ENCODE measurements around the gene KIAA0825.

KIAA0825 gene

GRCh38 chr5:94249430-94249829, 369.0 kb downstream of the KIAA0825 start:
- TF ChIP-seq CTCF (IDR thresholded peaks at IDR 0.05; ENCODE audit: low read depth, low read length) (no peak), EZH2phosphoT487 (IDR thresholded peaks at IDR 0.05; ENCODE audit: low read depth) (no peak)
- no peak overlapping the region for H3K4me2 ChIP-seq (ENCODE audit: low read length)
- no peaks in the 10 kb centered on the region for H3K36me3 ChIP-seq (replicated peaks; ENCODE audit: low read depth, low read length)
- H3K9me3 ChIP-seq (ENCODE audit: insufficient read depth, low read length): no peaks in the 10 kb centered on the region
- H3K9ac ChIP-seq (ENCODE audit: low read length): no peak overlapping the region
- no peak overlapping the region for H2AFZ ChIP-seq (ENCODE audit: low read depth, low read length)
- H3K4me1 ChIP-seq (ENCODE audit: low read length): peaks cover 10% of the 10 kb centered on the region
- H3K79me2 ChIP-seq (ENCODE audit: low read length): no peaks in the 10 kb centered on the region
- H3K27me3 ChIP-seq (ENCODE audit: low read depth, low read length): no peaks in the 10 kb centered on the region
- H3K4me3 ChIP-seq (ENCODE audit: low read length): no peak overlapping the region
- H3K27ac ChIP-seq (ENCODE audit: low read length): no peak overlapping the region
- no peaks in the 10 kb centered on the region for H4K20me1 ChIP-seq (ENCODE audit: insufficient read depth, low read length)

- H2AFZ ChIP-seq (ENCODE audit: low read depth, low read length): no peak overlapping the region
- H3K36me3 ChIP-seq (replicated peaks; ENCODE audit: low read depth, low read length): no peaks in the 10 kb centered on the region
These were observed 370.1 kb downstream of the KIAA0825 start for GRCh38 chr5:94248175-94248875.

GRCh38 chr5:94245608-94246007, 372.8 kb downstream of the KIAA0825 start:
- Histone ChIP-seq H3K9ac (ENCODE audit: low read length) (no peak overlapping the region), H4K20me1 (ENCODE audit: insufficient read depth, low read length) (no peaks in the 10 kb centered on the region)

More at GRCh38 chr5:94248175-94248875, 370.1 kb downstream of the KIAA0825 start:
- H3K27ac ChIP-seq (ENCODE audit: low read length): no peak overlapping the region
- H3K9me3 ChIP-seq (ENCODE audit: insufficient read depth, low read length): no peaks in the 10 kb centered on the region
- peaks cover 5% of the 10 kb centered on the region for H3K4me1 ChIP-seq (ENCODE audit: low read length)
- H3K4me2 ChIP-seq (ENCODE audit: low read length): no peak overlapping the region
- no peak overlapping the region for H3K9ac ChIP-seq (ENCODE audit: low read length)
- H3K27me3 ChIP-seq (ENCODE audit: low read depth, low read length): no peaks in the 10 kb centered on the region
- H4K20me1 ChIP-seq (ENCODE audit: insufficient read depth, low read length): no peaks in the 10 kb centered on the region
- H3K79me2 ChIP-seq (ENCODE audit: low read length): no peaks in the 10 kb centered on the region
- no peak for TF ChIP-seq EZH2phosphoT487 (IDR thresholded peaks at IDR 0.05; ENCODE audit: low read depth)
- no peak for TF ChIP-seq CTCF (IDR thresholded peaks at IDR 0.05; ENCODE audit: low read depth, low read length)
- no peak overlapping the region for H3K4me3 ChIP-seq (ENCODE audit: low read length)

GRCh38 chr5:94244921-94245320, 373.5 kb downstream of the KIAA0825 start:
- Histone ChIP-seq H3K9me3 (ENCODE audit: insufficient read depth, low read length) (no peaks in the 10 kb centered on the region), H3K27me3 (ENCODE audit: low read depth, low read length) (no peaks in the 10 kb centered on the region), H3K36me3 (replicated peaks; ENCODE audit: low read depth, low read length) (no peaks in the 10 kb centered on the region), H4K20me1 (ENCODE audit: insufficient read depth, low read length) (no peaks in the 10 kb centered on the region), H3K9ac (ENCODE audit: low read length) (no peak overlapping the region), H3K4me3 (ENCODE audit: low read length) (no peak overlapping the region), H3K4me1 (ENCODE audit: low read length) (no peaks in the 10 kb centered on the region), H2AFZ (ENCODE audit: low read depth, low read length) (no peak overlapping the region), H3K79me2 (ENCODE audit: low read length) (no peaks in the 10 kb centered on the region), H3K4me2 (ENCODE audit: low read length) (no peak overlapping the region), H3K27ac (ENCODE audit: low read length) (no peak overlapping the region)
- TF ChIP-seq CTCF (IDR thresholded peaks at IDR 0.05; ENCODE audit: low read depth, low read length): no peak
- no peak for TF ChIP-seq EZH2phosphoT487 (IDR thresholded peaks at IDR 0.05; ENCODE audit: low read depth)

More at GRCh38 chr5:94245608-94246007, 372.8 kb downstream of the KIAA0825 start:
- Histone ChIP-seq H3K27me3 (ENCODE audit: low read depth, low read length) (no peaks in the 10 kb centered on the region), H3K4me1 (ENCODE audit: low read length) (no peaks in the 10 kb centered on the region), H3K9me3 (ENCODE audit: insufficient read depth, low read length) (no peaks in the 10 kb centered on the region), H3K27ac (ENCODE audit: low read length) (no peak overlapping the region), H3K4me3 (ENCODE audit: low read length) (no peak overlapping the region), H2AFZ (ENCODE audit: low read depth, low read length) (no peak overlapping the region), H3K36me3 (replicated peaks; ENCODE audit: low read depth, low read length) (no peaks in the 10 kb centered on the region), H3K4me2 (ENCODE audit: low read length) (no peak overlapping the region), H3K79me2 (ENCODE audit: low read length) (no peaks in the 10 kb centered on the region)
- TF ChIP-seq CTCF (IDR thresholded peaks at IDR 0.05; ENCODE audit: low read depth, low read length) (no peak), EZH2phosphoT487 (IDR thresholded peaks at IDR 0.05; ENCODE audit: low read depth) (no peak)
